IMR-90 (cell line): ENCODE results near the gene SEC23A. TPM values are rescaled to one million over a fixed set of nuclear protein-coding genes. Genes with fewer than 3 reads are reported as not detected.
"Not testable (repeated sequence)": the region's sequence is repeated elsewhere in the genome, so short reads cannot be mapped to it uniquely, and the experiment has no call there.

ENCODE experiments used
- ATAC-seq: fragments of 200-7000 bp; cut with Tn5 transposase; 2 replicates; pipeline ENCODE4 v1.9.1; 2020; ENCODE audit warnings: low read depth, mild to moderate bottlenecking, moderate library complexity
- BruUV-seq: library from RNA; stranded (reverse); fragments of 400-500 nt; replicated peaks from 2 replicates; lab custom pipeline; 2021; lab: Mats Ljungman, UMichigan
- CTCF ChIA-PET: fragments of 300-600 bp; formaldehyde crosslinking; extraction: SDS; loops from one replicate; lab custom pipeline; 2021; ENCODE audit warnings: antibody characterized with exemption; lab: Yijun Ruan, JAX
- POLR2A ChIA-PET: fragments of 300-600 bp; sonication (Branson Sonifier 250); formaldehyde crosslinking; loops from one replicate; lab custom pipeline; 2022; ENCODE audit warnings: antibody characterized with exemption; ENCODE audit not compliant: unreplicated experiment; lab: Charles Lee
- DNase-seq: peaks from one replicate; pipeline ENCODE4 v3.0.0; 2013
- H2AFZ ChIP-seq: replicated peaks from 2 replicates; pipeline ENCODE3; 2013; ENCODE audit warnings: low read length, mild to moderate bottlenecking; ENCODE audit not compliant: poor library complexity
- H2AK5ac ChIP-seq: 2 replicates; pipeline ENCODE4 v1.6.1; 2013; ENCODE audit warnings: low read depth, low read length, inconsistent platforms
- H2AK9ac ChIP-seq: replicated peaks from 2 replicates; pipeline ENCODE3; 2013; ENCODE audit warnings: mild to moderate bottlenecking, low read depth, low read length, moderate library complexity; ENCODE audit not compliant: poor library complexity
- H2BK120ac ChIP-seq: 2 replicates; pipeline ENCODE4 v1.6.1; 2013; ENCODE audit warnings: low read depth, low read length, inconsistent platforms
- H2BK15ac ChIP-seq: 3 replicates; pipeline ENCODE4 v1.6.1; 2013; ENCODE audit warnings: low read depth, low read length, inconsistent platforms
- H2BK20ac ChIP-seq: 2 replicates; pipeline ENCODE4 v1.6.1; 2013; ENCODE audit warnings: low read depth, mild to moderate bottlenecking, inconsistent platforms, low read length, moderate library complexity
- H2BK5ac ChIP-seq: 2 replicates; pipeline ENCODE4 v1.6.1; 2013; ENCODE audit warnings: mild to moderate bottlenecking, low read depth, low read length, inconsistent platforms; ENCODE audit not compliant: poor library complexity, severe bottlenecking
- H3K14ac ChIP-seq: replicated peaks from 2 replicates; pipeline ENCODE4 v1.6.1; 2013; ENCODE audit warnings: low read depth, low read length, inconsistent platforms
- H3K18ac ChIP-seq: 2 replicates; pipeline ENCODE4 v1.6.1; 2013; ENCODE audit warnings: low read depth, low read length, control low read depth
- H3K23ac ChIP-seq: 2 replicates; pipeline ENCODE4 v1.6.1; 2013; ENCODE audit warnings: low read depth, low read length, inconsistent platforms
- H3K27ac ChIP-seq: 2 replicates; pipeline ENCODE4 v1.5.1; 2013; ENCODE audit warnings: mild to moderate bottlenecking, control low read depth, low read length; ENCODE audit not compliant: insufficient read depth
- H3K27me3 ChIP-seq: 2 replicates; pipeline ENCODE4 v1.6.1; 2013; ENCODE audit warnings: low read length; ENCODE audit not compliant: control insufficient read depth, insufficient read depth
- H3K36me3 ChIP-seq: 2 replicates; pipeline ENCODE4 v1.6.1; 2013; ENCODE audit warnings: low read length, mixed read lengths; ENCODE audit not compliant: control insufficient read depth, insufficient read depth
- H3K4ac ChIP-seq: 2 replicates; pipeline ENCODE4 v1.6.1; 2013; ENCODE audit warnings: low read depth, low read length, inconsistent platforms
- H3K4me1 ChIP-seq: 2 replicates; pipeline ENCODE4 v1.6.1; 2013; ENCODE audit warnings: low read length, mixed read lengths; ENCODE audit not compliant: control insufficient read depth, insufficient read depth
- H3K4me2 ChIP-seq: 2 replicates; pipeline ENCODE4 v1.6.1; 2013; ENCODE audit warnings: low read depth, mild to moderate bottlenecking, control low read depth, low read length, moderate library complexity
- H3K4me3 ChIP-seq: 2 replicates; pipeline ENCODE4 v1.5.1; 2013; ENCODE audit warnings: low read depth, mild to moderate bottlenecking, control low read depth, low read length, moderate library complexity; ENCODE audit not compliant: insufficient read depth
- H3K56ac ChIP-seq: 2 replicates; pipeline ENCODE4 v1.6.1; 2013; ENCODE audit warnings: low read length, inconsistent platforms; ENCODE audit not compliant: insufficient read depth; ENCODE audit errors: extremely low read depth
- H3K79me1 ChIP-seq, 2 experiments: 2 replicates each; pipeline ENCODE4 v1.6.1; 2013; ENCODE audit warnings: low read length in 2 of 2, inconsistent platforms in 1 of 2, low read depth in 1 of 2
- H3K9ac ChIP-seq: 2 replicates; pipeline ENCODE4 v1.6.1; 2013; ENCODE audit warnings: low read depth, low read length, control low read depth
- H3K9me1 ChIP-seq: 2 replicates; pipeline ENCODE4 v1.6.1; 2013; ENCODE audit warnings: low read length, inconsistent platforms; ENCODE audit not compliant: insufficient read depth
- H3K9me3 ChIP-seq: 2 replicates; pipeline ENCODE4 v1.6.1; 2013; ENCODE audit warnings: low read length; ENCODE audit not compliant: control insufficient read depth, insufficient read depth
- H4K20me1 ChIP-seq: 2 replicates; pipeline ENCODE4 v1.6.1; 2013; ENCODE audit warnings: low read length, inconsistent platforms; ENCODE audit not compliant: insufficient read depth
- H4K5ac ChIP-seq: 2 replicates; pipeline ENCODE4 v1.6.1; 2013; ENCODE audit warnings: mild to moderate bottlenecking, low read depth, low read length, control low read depth
- H4K8ac ChIP-seq, 2 experiments: 2 replicates each; pipeline ENCODE4 v1.6.1; 2013; ENCODE audit warnings: low read depth in 2 of 2, low read length in 2 of 2, control low read depth in 1 of 2, inconsistent platforms in 1 of 2
- H4K91ac ChIP-seq: 2 replicates; pipeline ENCODE4 v1.6.1; 2013; ENCODE audit warnings: low read depth, low read length, inconsistent platforms; ENCODE audit not compliant: insufficient read depth
- WGBS, 2 experiments: methylation state at CpG; one replicate each; pipeline versions ENCODE4 v1.1.5 to v1.1.7; 2013; ENCODE audit warnings: missing lambda C conversion rate in 2 of 2; ENCODE audit not compliant: insufficient read length in 1 of 2; ENCODE audit errors: extremely low coverage in 2 of 2; 5-methylcytosine and 5-hydroxymethylcytosine counted together
- dilution Hi-C: fragments of 300-500 bp; cut with HindIII; formaldehyde crosslinking; loops from one replicate; pipeline ENCODE4 v1.14.3; 2018; ENCODE audit warnings: low sequenced_read_pairs; ENCODE audit not compliant: unreplicated experiment
- in situ Hi-C: fragments of 300-500 bp; cut with MboI; formaldehyde crosslinking; loops from 3 replicates; pipeline ENCODE4 v1.14.3; 2019; ENCODE audit warnings: low sequenced_read_pairs, inconsistent platforms, mixed read lengths
- intact Hi-C: fragments of 100-400 bp; cut with micrococcal nuclease; formaldehyde crosslinking; loops from 2 replicates; pipeline ENCODE4 v1.10.0; 2022
- polyA plus RNA-seq, 3 experiments: library from polyadenylated mRNA; depleted of rRNA; stranded (reverse); fragments of >200 nt; gene quantifications; 2 replicates each; pipeline ENCODE4 v1.2.3, GENCODE V29; 2012; ENCODE audit warnings: low replicate concordance in 1 of 3
- total RNA-seq: library from RNA; depleted of rRNA; stranded (reverse); fragments of >200 nt; gene quantifications from 2 replicates; pipeline ENCODE4 v1.2.3, GENCODE V29; 2012

The SEC23A gene
- total and polyA plus RNA-seq, 2 of the 4 experiments (the other 2 are of a cell fraction): 141 to 609 TPM

GRCh38 chr14:39104078-39104801 is 1.2 kb upstream of the SEC23A start:
- H3K9me3 ChIP-seq, H3K4me1 ChIP-seq, DNase-seq, H2BK15ac ChIP-seq, CTCF ChIA-PET, H2BK20ac ChIP-seq, H2BK120ac ChIP-seq, H3K9me1 ChIP-seq, H3K36me3 ChIP-seq, H4K91ac ChIP-seq, H2AFZ ChIP-seq, in situ Hi-C loops, ATAC-seq, H2AK9ac ChIP-seq, BruUV-seq, H3K27me3 ChIP-seq, dilution Hi-C loops: not testable (repeated sequence)
- peak overlapping the region; percentile 84 for H3K4me2 ChIP-seq
- H2BK5ac ChIP-seq: peak overlapping the region; percentile 90
- H4K8ac ChIP-seq: peak overlapping the region; percentile 85 to 96; a peak in 3 of 4 replicates
- peak overlapping the region; percentile 96 for H3K23ac ChIP-seq
- H3K4me3 ChIP-seq: peak overlapping the region; percentile 80
- H2AK5ac ChIP-seq: peak overlapping the region; percentile 67
- WGBS, 2 experiments: no CpG with 5 or more reads among the region's 17 CpGs
- H3K4ac ChIP-seq: peak overlapping the region; percentile 95; the same call in 1 of the 2 replicates
- H3K9ac ChIP-seq: peak overlapping the region; percentile 84
- H4K20me1 ChIP-seq: peaks cover 12% of the 10 kb centered on the region
- peak overlapping the region; percentile 83 for H3K27ac ChIP-seq
- H3K18ac ChIP-seq: peak overlapping the region; percentile 12; the same call in 1 of the 2 replicates
- peaks cover 6 to 26% of the 10 kb centered on the region in 2 experiments for H3K79me1 ChIP-seq
- H3K56ac ChIP-seq: peak overlapping the region; percentile 96
- peak overlapping the region; percentile 97; the same call in 1 of the 2 replicates for H3K14ac ChIP-seq
- intact Hi-C loops: loop anchor here (10.0 kb wide), 1 partner anchor 161 kb away; no protein-coding TSS in a partner anchor
- H4K5ac ChIP-seq: peak overlapping the region; percentile 85; the same call in 1 of the 2 replicates
- POLR2A ChIA-PET: interaction anchor here (0.7 kb wide), 1 partner anchor 66 kb away, joined by 3 read pairs; the partner anchor contains the start of gene TRAPPC6B
